Hematopoietic multipotent progenitor cell treated with erythropoietin and hydrocortisone succinate and interleukin-3 and kit ligand, for 15 days (in vitro differentiated cells): ENCODE data around the gene KCNJ11.
A peak's percentile ranks its signal among the peaks of the same experiment; 100 is the strongest.

Experiments used
- DNase-seq: peaks from one replicate; pipeline ENCODE4 v3.0.0-alpha.2; 2015; ENCODE audit warnings: low spot score

Gene KCNJ11

GRCh38 chr11:17366495-17366894 is 22.0 kb downstream of the KCNJ11 start:
- no peak for DNase-seq

- DNase-seq, result peak; percentile 69
Observed at GRCh38 chr11:17354601-17354991, 33.9 kb downstream of the KCNJ11 start.

DNA sequence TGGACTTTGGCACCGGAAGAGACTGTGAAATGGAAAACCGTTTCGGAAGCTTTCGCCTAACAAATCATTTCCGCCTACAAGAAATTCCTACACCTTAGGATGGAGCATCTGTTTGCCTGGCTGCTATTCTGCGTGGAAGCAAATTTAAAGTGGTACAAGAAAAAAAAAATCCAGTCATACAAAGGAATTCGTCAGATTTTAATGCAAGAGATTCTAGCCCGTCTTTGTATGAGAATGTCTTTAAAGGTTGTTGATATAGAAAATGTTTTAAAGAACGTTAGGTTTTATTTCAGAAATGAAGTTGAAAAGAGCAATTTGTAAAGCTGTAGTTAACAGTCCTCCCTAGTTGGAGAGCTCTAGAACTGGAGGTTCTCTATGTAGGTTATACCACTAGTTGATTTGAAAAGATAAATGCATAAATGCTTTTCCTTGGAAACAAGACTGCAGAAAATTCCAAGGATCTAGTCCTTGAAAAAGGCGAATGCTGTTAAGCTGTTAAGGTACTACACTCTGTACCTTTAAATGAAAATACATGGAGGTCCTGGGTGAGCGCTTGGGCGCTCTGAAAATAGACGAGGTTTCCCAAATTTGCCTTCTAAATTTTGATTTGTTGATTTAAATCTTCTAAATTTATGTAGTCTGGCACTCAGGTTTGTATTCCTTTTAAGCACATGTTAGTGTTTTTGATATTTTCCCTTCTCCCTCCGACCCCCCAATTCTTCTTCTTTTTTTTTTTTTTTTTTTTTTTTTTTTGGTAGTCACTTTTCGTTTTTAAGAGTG is 34.4 kb downstream of the KCNJ11 start:
- DNase-seq, result no peak

DNA sequence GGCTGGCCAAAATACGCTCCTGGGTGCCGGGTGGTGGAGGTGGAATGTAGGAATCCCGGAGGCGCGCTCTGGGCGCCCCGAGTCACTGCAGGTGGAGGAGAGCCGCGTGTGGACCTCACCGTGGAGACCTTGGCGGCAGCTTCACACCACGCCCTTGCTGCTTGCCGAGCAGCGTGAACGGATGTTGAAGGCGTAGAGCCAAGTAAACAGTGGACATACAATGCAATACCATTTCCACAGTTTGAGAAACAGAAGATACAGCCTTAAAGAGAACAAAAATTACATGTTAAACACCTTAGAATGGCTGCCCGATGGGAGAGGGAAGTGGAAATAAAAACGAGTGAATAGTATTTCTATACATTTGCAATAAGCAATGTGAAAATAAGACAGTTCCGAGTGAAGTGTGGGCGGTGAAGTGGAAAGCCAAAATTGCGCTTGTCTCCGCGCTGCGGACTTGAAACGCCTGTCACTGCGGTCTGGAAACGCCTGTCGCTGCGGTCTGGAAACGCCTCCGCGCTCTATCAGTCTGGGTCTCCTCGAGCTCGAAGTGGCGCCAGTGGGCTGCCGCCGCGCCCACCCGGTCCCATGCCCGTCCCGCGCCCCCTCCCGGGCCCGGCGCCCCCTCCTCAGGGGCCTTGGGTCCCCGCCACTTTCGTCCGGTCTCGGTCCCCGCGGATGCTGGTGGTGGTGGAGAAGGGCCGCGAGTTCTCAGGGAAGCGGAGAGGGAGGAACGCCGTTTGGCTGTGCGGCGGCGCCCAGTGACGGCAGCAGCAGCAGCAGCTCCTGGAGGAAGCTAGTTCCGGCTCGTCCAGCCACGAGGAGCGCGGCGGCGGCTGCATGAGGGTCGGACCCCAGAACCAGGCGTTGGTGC is 35.3 kb downstream of the KCNJ11 start:
- DNase-seq, result peak; percentile 44

DNA sequence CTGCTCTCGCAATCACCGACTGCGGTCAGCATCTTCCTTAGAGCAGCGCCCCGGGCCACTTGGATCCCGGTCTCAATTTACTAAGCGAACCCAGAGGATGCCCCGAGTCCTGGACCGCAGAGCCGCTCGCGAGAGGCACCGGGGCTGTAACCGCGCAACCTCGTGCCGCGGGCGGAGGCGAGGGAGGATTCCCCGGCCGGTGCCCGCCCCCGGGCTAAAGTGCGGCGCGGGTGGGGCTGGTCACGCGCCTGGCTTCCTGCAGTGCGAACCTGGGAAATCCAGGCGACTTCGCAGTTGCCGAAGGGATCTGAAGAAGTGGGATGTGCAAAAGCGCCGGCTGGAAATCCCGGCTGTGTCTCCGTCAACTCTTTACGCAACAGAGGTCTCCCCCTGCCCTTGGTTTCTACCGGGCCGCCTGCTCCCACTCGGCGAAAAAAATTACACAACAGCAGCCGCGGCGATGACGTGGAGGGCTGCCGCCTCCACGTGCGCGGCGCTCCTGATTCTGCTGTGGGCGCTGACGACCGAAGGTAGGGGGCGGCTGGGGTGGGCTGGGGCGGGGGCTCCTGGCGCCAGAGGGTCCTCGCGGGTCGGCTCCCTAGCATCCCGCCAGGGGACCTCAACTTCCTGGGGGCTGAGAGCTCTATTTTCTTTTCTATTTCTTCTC is 36.8 kb downstream of the KCNJ11 start, which contains the start of gene NCR3LG1:
NCR3LG1 (plus strand) TSS at position 291 of the 667 bp plus-strand sequence; CDS start at position 461, 170 bp downstream.
- DNase-seq, result peak; percentile 26

- no peak for DNase-seq
Observed at GRCh38 chr11:17351172-17351509, 37.3 kb downstream of the KCNJ11 start.

DNA sequence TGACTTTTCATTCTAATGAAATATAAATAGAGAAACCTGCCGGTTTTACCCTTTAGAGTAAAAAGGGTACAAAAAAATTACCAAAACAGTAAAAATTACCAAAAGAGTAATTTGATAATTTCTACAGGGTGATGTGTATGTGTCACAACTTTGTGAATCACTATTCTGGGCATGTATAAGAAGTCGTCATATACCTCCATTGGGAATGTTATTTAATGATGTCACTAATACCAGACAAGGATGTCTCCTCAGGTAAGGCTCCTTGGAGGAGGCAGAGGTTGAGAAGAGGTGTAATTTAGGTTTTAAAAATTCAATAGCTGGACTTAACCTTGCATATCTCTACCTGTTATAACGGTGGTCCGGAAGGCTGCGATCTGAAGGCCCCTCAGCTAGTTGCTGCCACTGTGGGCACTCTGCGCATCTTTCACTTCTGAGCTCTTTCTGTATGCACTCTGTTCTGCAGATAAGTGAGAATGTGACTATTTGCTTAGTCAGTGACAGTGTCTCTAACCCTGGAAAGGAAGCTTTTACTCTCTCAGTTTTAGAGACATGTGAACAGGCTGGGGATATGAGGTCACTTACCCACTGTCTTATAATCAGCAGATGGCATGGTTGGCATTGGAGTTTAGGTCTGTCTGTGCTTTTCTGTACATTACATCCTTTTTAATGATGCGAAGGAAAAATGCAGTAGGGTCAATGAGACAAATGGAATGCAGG is 37.8 kb downstream of the KCNJ11 start:
- no peak for DNase-seq

DNA sequence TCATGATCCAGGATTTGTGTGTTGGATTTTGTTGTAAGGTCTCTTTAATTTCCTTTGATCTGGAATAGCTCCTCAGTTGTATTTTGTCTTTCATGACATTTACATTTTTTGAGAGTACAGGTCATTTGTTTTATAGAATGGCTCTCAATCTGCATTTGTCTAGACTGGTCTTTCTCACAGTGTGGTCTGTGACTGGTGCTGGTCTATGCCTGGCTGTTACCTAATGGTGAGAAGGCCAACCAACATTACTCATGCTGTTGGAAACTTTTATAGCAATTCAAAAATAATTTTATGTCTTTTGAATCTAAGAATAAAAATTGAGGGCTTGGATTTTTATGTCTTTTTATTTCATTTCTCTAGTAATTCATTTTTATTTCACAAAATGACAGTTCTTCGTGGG is 40.8 kb downstream of the KCNJ11 start:
- no peak for DNase-seq

DNA sequence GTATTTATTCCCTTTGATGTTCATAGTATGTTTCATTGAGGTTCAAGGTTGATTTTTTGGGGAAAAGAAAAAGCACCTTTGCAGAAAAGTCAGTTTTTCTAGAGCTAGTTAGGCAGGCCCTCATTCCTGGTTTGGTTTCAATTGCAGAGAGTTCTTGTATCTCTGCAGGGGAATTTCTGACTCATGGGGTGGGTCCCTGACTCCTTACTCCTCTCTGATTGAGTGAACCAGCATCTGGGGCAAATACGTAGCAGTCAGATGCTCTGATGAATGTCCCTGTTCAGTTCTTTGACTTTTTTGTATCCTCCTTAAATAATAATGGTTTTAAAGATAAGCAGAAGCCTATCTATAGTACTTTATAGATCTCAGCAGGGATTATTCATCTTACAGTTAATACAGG is 44.6 kb downstream of the KCNJ11 start:
- DNase-seq, result no peak

DNA sequence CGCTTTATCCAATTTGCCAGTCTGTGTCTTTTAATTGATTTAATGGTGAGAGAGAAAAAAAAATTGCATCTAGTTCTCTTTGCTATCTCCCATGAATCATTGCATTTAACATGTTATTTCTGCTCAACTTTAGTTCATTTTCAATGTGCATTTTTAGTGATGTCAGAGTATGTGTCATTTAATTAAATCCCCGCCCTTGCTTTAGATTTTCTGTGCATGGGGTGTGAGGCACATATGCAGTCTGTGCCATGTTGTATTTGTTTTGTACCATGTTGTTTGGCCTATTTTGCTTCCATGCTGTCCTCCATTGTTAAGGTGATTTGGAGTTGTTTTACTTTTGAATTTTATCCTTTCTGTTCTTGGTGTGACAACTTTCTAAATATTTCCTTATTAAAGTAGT is 45.2 kb downstream of the KCNJ11 start:
- no peak for DNase-seq
